ENCODE data around the gene PRKCH. TPM values are rescaled to one million over a fixed set of nuclear protein-coding genes. Genes with fewer than 3 reads are reported as not detected.

Gene PRKCH
- total and polyA plus RNA-seq, 9 of the 15 experiments (the other 6 are each of a cell fraction or from before 2014, with no cell fraction given): 0.61 to 4.4 (median 4.0) TPM

GRCh38 chr14:61584331-61584741 is 263.0 kb downstream of the PRKCH start:
- ChIA-PET POLR2A (no interaction called here), CTCF (ENCODE audit: low intra/inter-chr PET ratio) (no interaction called here)
- TF ChIP-seq CREM (IDR thresholded peaks at IDR 0.05; ENCODE audit: low read depth) (no peak), COPS2 (conservative IDR thresholded peaks at IDR 0.05) (no peak), CREB1 (IDR thresholded peaks at IDR 0.05) (no peak), CREB1 (CRISPR knock-in tag; IDR thresholded peaks at IDR 0.05) (no peak), CHD7 (IDR thresholded peaks at IDR 0.05; ENCODE audit: low read depth, low read length) (no peak), ZNF143 (CRISPR knock-in tag; IDR thresholded peaks at IDR 0.05) (no peak), ZNF75A (CRISPR knock-in tag; IDR thresholded peaks at IDR 0.05) (no peak), ZKSCAN1 (IDR thresholded peaks at IDR 0.05; ENCODE audit: low read depth, low read length) (no peak), ZNF277 (CRISPR knock-in tag; IDR thresholded peaks at IDR 0.05; ENCODE audit: borderline replicate concordance) (no peak)
- Histone ChIP-seq H3K79me2 (ENCODE audit: control insufficient read depth, insufficient read depth, low read length) (no peaks in the 10 kb centered on the region), H3K4me2 (ENCODE audit: insufficient read depth, low read length) (no peak overlapping the region), H3K36me3 (ENCODE audit: control insufficient read depth, insufficient read depth, low read length) (no peaks in the 10 kb centered on the region), H3K9ac (ENCODE audit: insufficient read depth in 1 of 2, low read depth in 2 of 2, low read length in 2 of 2) (no peak overlapping the region), H3K4me1 (replicated peaks in 1 of 2; ENCODE audit: control insufficient read depth in 2 of 2, insufficient read depth in 2 of 2, low read length in 2 of 2) (no peaks in the 10 kb centered on the region; a peak in 1 of 5 replicates), H3K4me3 (no peak overlapping the region), H3K9me3 (replicated peaks; ENCODE audit: control insufficient read depth, insufficient read depth, low read depth, low read length) (no peaks in the 10 kb centered on the region), H4K20me1 (replicated peaks; ENCODE audit: control insufficient read depth, insufficient read depth, low read length) (no peaks in the 10 kb centered on the region), H2AFZ (ENCODE audit: low read depth, low read length) (no peak overlapping the region), H3K27me3 (ENCODE audit: control insufficient read depth in 2 of 2, insufficient read depth in 2 of 2, low read length in 2 of 2) (no peaks in the 10 kb centered on the region; a peak in 1 of 5 replicates), H3K9me1 (ENCODE audit: control insufficient read depth, insufficient read depth, low read length) (no peaks in the 10 kb centered on the region), H3K27ac (ENCODE audit: extremely low read depth, low read depth, low read length) (no peak overlapping the region)
- in situ Hi-C loops (cut with MboI): no loop called here
- 19% methylated on average over 3 of the region's 3 CpGs for WGBS (ENCODE audit: insufficient coverage, low coverage, missing lambda C conversion rate)
- FAIRE-seq: no peak
- no peak for ATAC-seq
- no peak for DNase-seq (ENCODE audit: extremely low read depth in 1 of 4, low spot score in 3 of 4)
- intact Hi-C loops (cut with micrococcal nuclease): no loop called here
- no TSS peak for BruUV-seq (replicated peaks)
